HEK293 (cell line): ENCODE measurements around the gene ETV6.

Experiments used
- ATF2 ChIP-seq: fragments of 450-650 bp; formaldehyde crosslinking; IDR thresholded peaks from 2 replicates; pipeline ENCODE4 v1.5.1; 2016; ENCODE audit warnings: missing biosample characterization, missing genetic modification characterization, low read depth
- ELK4 ChIP-seq: IDR thresholded peaks from 2 replicates; pipeline ENCODE4 v1.6.1; 2011; ENCODE audit warnings: mild to moderate bottlenecking, low read depth, low read length, borderline replicate concordance
- FEZF1 ChIP-seq: fragments of 450-650 bp; formaldehyde crosslinking; IDR thresholded peaks from 2 replicates; pipeline ENCODE4 v1.5.1; 2016; ENCODE audit warnings: missing biosample characterization, missing genetic modification characterization
- HOXA7 ChIP-seq: sonication (generic); formaldehyde crosslinking; IDR thresholded peaks from 2 replicates; pipeline ENCODE4 v1.8.1; 2022; ENCODE audit warnings: missing genetic modification reagents, borderline replicate concordance
- HOXD13 ChIP-seq: sonication (generic); formaldehyde crosslinking; IDR thresholded peaks from 2 replicates; pipeline ENCODE4 v1.8.0; 2022; ENCODE audit warnings: missing genetic modification reagents, borderline replicate concordance
- KLF1 ChIP-seq: fragments of 450-650 bp; formaldehyde crosslinking; IDR thresholded peaks from 2 replicates; pipeline ENCODE4 v1.5.1; 2016; ENCODE audit warnings: missing biosample characterization, missing genetic modification characterization
- MEIS1 ChIP-seq: sonication (generic); formaldehyde crosslinking; IDR thresholded peaks from 2 replicates; pipeline ENCODE4 v1.8.1; 2022; ENCODE audit warnings: missing genetic modification reagents, mild to moderate bottlenecking, borderline replicate concordance
- PATZ1 ChIP-seq: fragments of 450-650 bp; formaldehyde crosslinking; IDR thresholded peaks from 2 replicates; pipeline ENCODE4 v1.5.1; 2016; ENCODE audit warnings: missing biosample characterization, missing genetic modification characterization
- PRDM6 ChIP-seq: fragments of 450-650 bp; formaldehyde crosslinking; IDR thresholded peaks from 2 replicates; pipeline ENCODE4 v1.5.1; 2017; ENCODE audit warnings: missing biosample characterization, missing genetic modification characterization
- RBAK ChIP-seq: fragments of 450-650 bp; formaldehyde crosslinking; IDR thresholded peaks from 2 replicates; pipeline ENCODE4 v1.5.1; 2016; ENCODE audit warnings: missing biosample characterization, missing genetic modification characterization
- SP7 ChIP-seq: fragments of 450-650 bp; formaldehyde crosslinking; IDR thresholded peaks from 2 replicates; pipeline ENCODE4 v1.5.1; 2016; ENCODE audit warnings: missing biosample characterization, missing genetic modification characterization
- TRIM28 ChIP-seq: IDR thresholded peaks from 2 replicates; pipeline ENCODE4 v1.6.1; 2011; ENCODE audit warnings: low read length, control low read depth, borderline replicate concordance
- ZBTB17 ChIP-seq: fragments of 450-650 bp; formaldehyde crosslinking; IDR thresholded peaks from 2 replicates; pipeline ENCODE4 v1.5.1; 2016; ENCODE audit warnings: missing biosample characterization, missing genetic modification characterization
- ZBTB6 ChIP-seq: fragments of 450-650 bp; formaldehyde crosslinking; IDR thresholded peaks from 2 replicates; pipeline ENCODE4 v1.5.1; 2017; ENCODE audit warnings: missing biosample characterization, missing genetic modification characterization
- ZFP41 ChIP-seq: fragments of 450-650 bp; formaldehyde crosslinking; IDR thresholded peaks from 2 replicates; pipeline ENCODE4 v1.5.1; 2016; ENCODE audit warnings: missing biosample characterization, missing genetic modification characterization, borderline replicate concordance
- ZFP69B ChIP-seq: fragments of 450-650 bp; formaldehyde crosslinking; IDR thresholded peaks from 2 replicates; pipeline ENCODE4 v1.5.1; 2016; ENCODE audit warnings: missing biosample characterization, missing genetic modification characterization
- ZNF112 ChIP-seq: fragments of 450-650 bp; formaldehyde crosslinking; IDR thresholded peaks from 2 replicates; pipeline ENCODE4 v1.5.0; 2017; ENCODE audit warnings: missing biosample characterization, missing genetic modification characterization
- ZNF121 ChIP-seq: fragments of 450-650 bp; formaldehyde crosslinking; IDR thresholded peaks from 2 replicates; pipeline ENCODE4 v1.5.1; 2016; ENCODE audit warnings: missing biosample characterization, missing genetic modification characterization
- ZNF133 ChIP-seq: fragments of 450-650 bp; formaldehyde crosslinking; IDR thresholded peaks from 2 replicates; pipeline ENCODE4 v1.5.1; 2016; ENCODE audit warnings: missing biosample characterization, missing genetic modification characterization
- ZNF175 ChIP-seq: fragments of 450-650 bp; formaldehyde crosslinking; IDR thresholded peaks from 2 replicates; pipeline ENCODE4 v1.5.1; 2016; ENCODE audit warnings: missing biosample characterization, missing genetic modification characterization
- ZNF184 ChIP-seq: fragments of 450-650 bp; IDR thresholded peaks from 2 replicates; pipeline ENCODE4 v1.5.1; 2018; ENCODE audit warnings: missing biosample characterization, mild to moderate bottlenecking, missing genetic modification characterization
- ZNF24 ChIP-seq: fragments of 450-650 bp; formaldehyde crosslinking; IDR thresholded peaks from 2 replicates; pipeline ENCODE4 v1.5.1; 2016; ENCODE audit warnings: missing biosample characterization, missing genetic modification characterization
- ZNF274 ChIP-seq, 2 experiments: fragments of 200-500 bp in 1 of 2; fragments of 450-650 bp in 1 of 2; sonication (Bioruptor generic) in 1 of 2; formaldehyde crosslinking in 1 of 2; IDR thresholded peaks; 2 replicates each; pipeline versions ENCODE4 v1.5.1 to v1.6.1; 2014 to 2016; ENCODE audit warnings: borderline replicate concordance in 1 of 2, inconsistent platforms in 1 of 2, low read length in 1 of 2, missing biosample characterization in 1 of 2, missing genetic modification characterization in 1 of 2
- ZNF311 ChIP-seq: fragments of 450-650 bp; formaldehyde crosslinking; IDR thresholded peaks from 2 replicates; pipeline ENCODE4 v1.5.1; 2017; ENCODE audit warnings: missing biosample characterization, missing genetic modification characterization, borderline replicate concordance
- ZNF416 ChIP-seq: fragments of 450-650 bp; formaldehyde crosslinking; IDR thresholded peaks from 2 replicates; pipeline ENCODE4 v1.5.1; 2016; ENCODE audit warnings: missing biosample characterization, missing genetic modification characterization
- ZNF48 ChIP-seq: fragments of 450-650 bp; formaldehyde crosslinking; IDR thresholded peaks from 2 replicates; pipeline ENCODE4 v1.5.1; 2016; ENCODE audit warnings: missing biosample characterization, missing genetic modification characterization
- ZNF501 ChIP-seq: fragments of 450-650 bp; formaldehyde crosslinking; IDR thresholded peaks from 2 replicates; pipeline ENCODE4 v1.5.1; 2016; ENCODE audit warnings: missing biosample characterization, missing genetic modification characterization
- ZNF560 ChIP-seq: fragments of 450-650 bp; formaldehyde crosslinking; IDR thresholded peaks from 2 replicates; pipeline ENCODE4 v1.5.1; 2017; ENCODE audit warnings: missing biosample characterization, missing genetic modification characterization, borderline replicate concordance
- ZNF610 ChIP-seq: fragments of 450-650 bp; formaldehyde crosslinking; IDR thresholded peaks from 2 replicates; pipeline ENCODE4 v1.5.1; 2016; ENCODE audit warnings: missing biosample characterization, missing genetic modification characterization, borderline replicate concordance
- ZNF654 ChIP-seq: fragments of 450-650 bp; formaldehyde crosslinking; IDR thresholded peaks from 2 replicates; pipeline ENCODE4 v1.5.1; 2016; ENCODE audit warnings: low read depth, missing biosample characterization, missing genetic modification characterization
- ZNF707 ChIP-seq: fragments of 450-650 bp; formaldehyde crosslinking; IDR thresholded peaks from 2 replicates; pipeline ENCODE4 v1.5.1; 2016; ENCODE audit warnings: missing biosample characterization, missing genetic modification characterization
- ZNF76 ChIP-seq: fragments of 450-650 bp; formaldehyde crosslinking; IDR thresholded peaks from 2 replicates; pipeline ENCODE4; 2016; ENCODE audit warnings: low read depth, missing biosample characterization, missing genetic modification characterization, borderline replicate concordance

Gene ETV6

DNA sequence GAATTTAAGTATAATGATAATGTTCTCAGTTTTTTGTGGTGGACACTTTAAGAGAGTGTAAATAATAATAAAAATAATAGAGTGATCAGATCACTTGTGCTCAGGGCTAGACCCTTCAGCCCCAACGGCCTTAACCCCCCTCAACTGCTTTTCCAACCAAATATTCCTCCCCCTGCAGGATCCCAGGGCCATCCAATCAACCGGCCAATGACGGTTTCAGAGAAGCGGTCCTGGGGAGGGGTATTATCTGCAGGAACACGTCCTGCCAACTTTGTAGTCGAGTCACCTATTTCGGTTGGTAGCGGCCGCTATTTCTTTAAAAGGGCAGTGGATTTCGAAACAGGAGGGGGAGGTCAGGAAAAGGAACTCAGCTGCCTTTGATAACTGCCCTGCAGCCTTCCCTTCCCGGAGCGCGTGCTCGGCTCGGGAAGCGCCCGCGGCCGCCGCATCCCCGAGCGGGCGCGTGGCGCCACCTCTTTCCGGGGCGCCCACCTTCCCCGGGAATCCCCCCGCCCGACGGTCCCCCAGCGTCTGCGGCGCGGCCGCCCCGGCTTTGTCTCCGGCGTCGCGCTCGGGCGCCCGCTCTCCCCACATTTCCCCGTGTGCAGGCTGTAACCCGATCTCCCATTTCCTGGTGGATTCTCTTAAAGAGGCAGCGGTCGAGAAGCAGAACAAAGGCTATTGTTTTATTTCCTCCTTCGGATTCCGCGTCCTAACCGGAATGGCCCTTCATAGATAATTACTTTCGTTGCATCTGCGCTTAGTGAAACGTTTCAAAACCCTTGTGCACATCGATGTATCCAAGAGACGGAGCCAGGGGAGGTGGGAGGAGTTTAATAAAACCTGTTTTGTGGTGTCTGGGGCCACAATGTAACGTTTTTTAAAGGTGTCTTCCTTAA lies 711 bp upstream of the ETV6 start (continued):
- TF ChIP-seq ELK4 (no peak), HOXD13 (CRISPR knock-in tag) (no peak), ZNF121 (tag by site-specific recombination) (no peak), ZNF133 (no peak), ZNF76 (tag by site-specific recombination) (peak; percentile 35; the same call in 1 of the 2 replicates), MEIS1 (CRISPR knock-in tag) (no peak), ZNF654 (tag by site-specific recombination) (no peak), RBAK (tag by site-specific recombination) (no peak), ZBTB17 (tag by site-specific recombination) (peak; percentile 76), SP7 (peak; percentile 21; the same call in 1 of the 2 replicates), ZNF610 (tag by site-specific recombination) (no peak), ZNF707 (tag by site-specific recombination) (no peak), ZNF501 (tag by site-specific recombination) (no peak; the same call in 1 of the 2 replicates), ZNF175 (tag by site-specific recombination) (no peak), ZNF24 (tag by site-specific recombination) (peak; percentile 20; the same call in 1 of the 2 replicates), KLF1 (tag by site-specific recombination) (no peak), PRDM6 (0 out of 2 replicates have a peak, but pooled peaks have one; percentile 7), ZFP69B (peak; percentile 95), ZNF48 (tag by site-specific recombination) (no peak), FEZF1 (tag by site-specific recombination) (0 out of 2 replicates have a peak, but pooled peaks have one; percentile 12), ZNF274 (IDR thresholded peaks at IDR 0.05; ENCODE audit: low read length) (no peak), ZNF274 (tag by site-specific recombination; IDR thresholded peaks at IDR 0.05; ENCODE audit: borderline replicate concordance) (no peak), ZNF184 (no peak), ZBTB6 (tag by site-specific recombination) (peak; percentile 29; the same call in 1 of the 2 replicates), ZNF560 (tag by site-specific recombination) (no peak), HOXA7 (CRISPR knock-in tag) (no peak), ZNF112 (no peak), ZNF416 (tag by site-specific recombination) (no peak), TRIM28 (no peak), ZNF311 (no peak), PATZ1 (peak; percentile 64; the same call in 1 of the 2 replicates), ATF2 (tag by site-specific recombination) (no peak), ZFP41 (no peak)
